GM18502 (cell line): ENCODE results near the gene PSAP.
A peak's percentile ranks its signal among the peaks of the same experiment; 100 is the strongest.
"Not testable (repeated sequence)": the region's sequence is repeated elsewhere in the genome, so short reads cannot be mapped to it uniquely, and the experiment has no call there.

ENCODE experiments used
- ATAC-seq: cut with Tn5 transposase; IDR thresholded peaks from one replicate; pipeline ENCODE4 v1.9.1; 2021; ENCODE audit warnings: mild to moderate bottlenecking; ENCODE audit not compliant: unreplicated experiment, poor library complexity

PSAP gene

GRCh38 chr10:71874680-71875354 lies 23.8 kb upstream of the PSAP start:
- ATAC-seq = not testable (repeated sequence)

GRCh38 chr10:71873582-71874211 lies 22.6 kb upstream of the PSAP start:
- peak; percentile 96 for ATAC-seq

- ATAC-seq = not testable (repeated sequence)
Measured at GRCh38 chr10:71869601-71870000, 18.6 kb upstream of the PSAP start.

- ATAC-seq = no peak
Measured at GRCh38 chr10:71868192-71868697, 17.2 kb upstream of the PSAP start.

- ATAC-seq = no peak
Measured at GRCh38 chr10:71865561-71866041, 14.6 kb upstream of the PSAP start.

- no peak for ATAC-seq
Measured at GRCh38 chr10:71864911-71865361, 13.9 kb upstream of the PSAP start.

GRCh38 chr10:71863203-71863602 lies 12.2 kb upstream of the PSAP start:
- no peak for ATAC-seq

- ATAC-seq = no peak
Measured at GRCh38 chr10:71860243-71861029, 9.4 kb upstream of the PSAP start.

GRCh38 chr10:71857934-71858890 lies 7.2 kb upstream of the PSAP start:
- ATAC-seq = no peak

GRCh38 chr10:71856619-71857018 lies 5.6 kb upstream of the PSAP start:
- ATAC-seq = no peak

- no peak for ATAC-seq
Measured at GRCh38 chr10:71854031-71854430, 3.0 kb upstream of the PSAP start.

GRCh38 chr10:71852355-71852937 lies 1.4 kb upstream of the PSAP start:
- no peak for ATAC-seq

GRCh38 chr10:71851465-71852095 lies 529 bp upstream of the PSAP start:
- peak; percentile 13 for ATAC-seq

GRCh38 chr10:71850021-71850742 lies 869 bp downstream of the PSAP start:
- no peak for ATAC-seq

GRCh38 chr10:71849461-71849908 lies 1.6 kb downstream of the PSAP start:
- no peak for ATAC-seq

- no peak for ATAC-seq
Measured at GRCh38 chr10:71848325-71849275, 2.5 kb downstream of the PSAP start.

GRCh38 chr10:71847418-71847817 lies 3.6 kb downstream of the PSAP start:
- ATAC-seq = no peak
